ENCODE measurements around the gene KRT40. TPM values are rescaled to one million over a fixed set of nuclear protein-coding genes. Genes with fewer than 3 reads are reported as not detected.

The KRT40 gene
- total and polyA plus RNA-seq, 2 of the 8 experiments (the other 6 are each of a cell fraction or from before 2014, with no cell fraction given): not detected

GRCh38 chr17:40949418-40949817, 34.7 kb downstream of the KRT40 start:
- no peak overlapping the region for H2BK20ac ChIP-seq (ENCODE audit: low read length)
- H3K4me2 ChIP-seq (ENCODE audit: insufficient read depth in 1 of 2, low read depth in 2 of 2, low read length in 2 of 2): no peak overlapping the region

More at GRCh38 chr17:40949418-40949817, 34.7 kb downstream of the KRT40 start:
- no peak for TF ChIP-seq TAF7 (optimal IDR thresholded peaks at IDR 0.05; ENCODE audit: borderline replicate concordance, low read depth, low read length)
- TF ChIP-seq NANOG (IDR thresholded peaks at IDR 0.05; ENCODE audit: insufficient read depth, low read depth, low read length, poor library complexity, severe bottlenecking): no peak
- no peak for TF ChIP-seq RFX5 (IDR thresholded peaks at IDR 0.05; ENCODE audit: borderline replicate concordance, low read depth, low read length)
- no peak for TF ChIP-seq RXRA (IDR thresholded peaks at IDR 0.05; ENCODE audit: insufficient read depth, low read depth, low read length)
- no peak for TF ChIP-seq HDAC6 (IDR thresholded peaks at IDR 0.05; ENCODE audit: low read depth, low read length)
- no peak for TF ChIP-seq TEAD4 (IDR thresholded peaks at IDR 0.05; ENCODE audit: low read depth, low read length)
- no peak for TF ChIP-seq CTCF (IDR thresholded peaks at IDR 0.05; ENCODE audit: control extremely low read depth in 1 of 3, insufficient read depth in 1 of 3, low read depth in 1 of 3, low read length in 3 of 3)
- no peak for TF ChIP-seq ASH2L (IDR thresholded peaks at IDR 0.05; ENCODE audit: low read length)
- TF ChIP-seq RAD21 (IDR thresholded peaks at IDR 0.05 in 1 of 2, conservative IDR thresholded peaks at IDR 0.05 in 1 of 2; ENCODE audit: low read depth in 2 of 2, low read length in 2 of 2): no peak
- no peak for TF ChIP-seq TBP (IDR thresholded peaks at IDR 0.05; ENCODE audit: low read depth, low read length)
- TF ChIP-seq JUND (IDR thresholded peaks at IDR 0.05; ENCODE audit: low read length): no peak
- TF ChIP-seq SIRT6 (IDR thresholded peaks at IDR 0.05; ENCODE audit: low read length): no peak
- Histone ChIP-seq H4K91ac (replicated peaks; ENCODE audit: insufficient read length, low read length) (no peak overlapping the region), H4K5ac (ENCODE audit: insufficient read length, low read depth, low read length) (no peak overlapping the region), H2BK120ac (replicated peaks; ENCODE audit: low read depth, low read length) (no peak overlapping the region), H2AK5ac (ENCODE audit: low read depth, low read length) (no peak overlapping the region), H2BK12ac (ENCODE audit: low read depth, low read length) (no peak overlapping the region), H3K9ac (replicated peaks in 1 of 4; ENCODE audit: extremely low read depth in 1 of 4, low read depth in 3 of 4, low read length in 3 of 4) (no peak overlapping the region), H3K23ac (ENCODE audit: insufficient read length) (no peak overlapping the region), H3K14ac (ENCODE audit: insufficient read length) (no peak overlapping the region), H3K23me2 (ENCODE audit: low read depth, low read length) (no peaks in the 10 kb centered on the region), H3K79me2 (ENCODE audit: control insufficient read depth in 1 of 2, insufficient read depth in 2 of 2, low read length in 2 of 2) (no peaks in the 10 kb centered on the region), H2BK15ac (ENCODE audit: low read length) (no peak overlapping the region), H2AFZ (ENCODE audit: low read length) (0 out of 2 replicates have a peak overlapping the region, but pooled peaks have one; percentile 40), H3K27me3 (replicated peaks in 1 of 4; ENCODE audit: control insufficient read depth in 3 of 4, extremely low read depth in 1 of 4, insufficient read depth in 3 of 4, low read length in 3 of 4) (no peaks in the 10 kb centered on the region), H2BK5ac (ENCODE audit: low read depth, low read length) (no peak overlapping the region), H4K20me1 (replicated peaks in 1 of 2; ENCODE audit: control insufficient read depth in 1 of 2, insufficient read depth in 2 of 2, low read length in 2 of 2) (no peaks in the 10 kb centered on the region), H3K4me3 (ENCODE audit: extremely low read depth in 1 of 4, insufficient read depth in 2 of 4, low read depth in 3 of 4, low read length in 4 of 4) (no peak overlapping the region), H3K27ac (ENCODE audit: low read depth, low read length) (no peak overlapping the region), H3K56ac (replicated peaks; ENCODE audit: insufficient read length, low read depth, low read length) (no peak overlapping the region), H4K8ac (ENCODE audit: extremely low read depth, insufficient read depth, low read length) (no peak overlapping the region), H3K79me1 (ENCODE audit: low read depth, low read length) (no peaks in the 10 kb centered on the region), H3K4ac (replicated peaks; ENCODE audit: insufficient read length, low read depth, low read length) (no peak overlapping the region), H3K18ac (ENCODE audit: extremely low read depth, low read length) (no peak overlapping the region), H3K36me3 (ENCODE audit: control insufficient read depth in 2 of 4, insufficient read depth in 4 of 4, low read length in 3 of 4) (no peaks in the 10 kb centered on the region), H3K4me1 (replicated peaks in 1 of 4; ENCODE audit: control insufficient read depth in 3 of 4, insufficient read depth in 4 of 4, low read length in 3 of 4) (no peaks in the 10 kb centered on the region), H3K9me3 (ENCODE audit: insufficient read depth in 2 of 2, low read depth in 1 of 2, low read length in 1 of 2) (no peaks in the 10 kb centered on the region)
- WGBS, 2 experiments (ENCODE audit: extremely low coverage in 1 of 2, insufficient coverage in 1 of 2, insufficient read length in 1 of 2, insufficient replicate concordance in 2 of 2, low coverage in 1 of 2, low lambda C conversion rate in 2 of 2, missing lambda C conversion rate in 1 of 2): 78% methylated on average over 10 of the region's 10 CpGs; no CpG with 5 or more reads in 1 of the 2 experiments
- DNase-seq (ENCODE audit: low read depth in 1 of 2, low spot score in 2 of 2) (no peak), FAIRE-seq (no peak)
- ChIA-PET POLR2A (ENCODE audit: partially characterized antibody) (no interaction called here), CTCF (ENCODE audit: partially characterized antibody) (interaction anchor here (1.0 kb wide), 1 partner anchor 8 kb away, joined by 4 read pairs; no protein-coding TSS in a partner anchor)

Measured in H1 (cell line).